Measurements from ENCODE around the gene CD74.

DNA sequence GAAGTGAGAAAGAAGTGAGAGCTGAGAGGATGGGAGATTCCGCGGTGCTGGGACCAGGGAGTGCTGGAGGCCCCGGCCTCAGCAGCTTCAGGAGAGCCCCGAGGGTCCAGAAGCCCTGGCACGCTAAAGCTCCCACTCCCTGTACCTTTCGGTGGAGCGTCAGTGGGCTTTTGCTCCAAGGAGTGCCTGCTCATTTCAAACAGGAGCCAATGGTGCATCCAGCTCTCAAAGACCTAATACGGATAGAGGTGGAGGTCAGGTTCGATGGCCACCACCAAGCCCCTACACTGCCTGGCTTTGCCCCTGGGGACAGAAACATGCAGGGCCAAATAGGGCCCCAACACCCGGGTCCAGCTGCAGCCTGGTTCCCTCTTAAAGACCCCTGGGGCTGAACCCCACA lies 8.2 kb downstream of the CD74 start:
- TF ChIP-seq EZH2 (IDR thresholded peaks at IDR 0.05; ENCODE audit: low read length, missing control alignments) = no peak
- TF ChIP-seq, protein P1, sequence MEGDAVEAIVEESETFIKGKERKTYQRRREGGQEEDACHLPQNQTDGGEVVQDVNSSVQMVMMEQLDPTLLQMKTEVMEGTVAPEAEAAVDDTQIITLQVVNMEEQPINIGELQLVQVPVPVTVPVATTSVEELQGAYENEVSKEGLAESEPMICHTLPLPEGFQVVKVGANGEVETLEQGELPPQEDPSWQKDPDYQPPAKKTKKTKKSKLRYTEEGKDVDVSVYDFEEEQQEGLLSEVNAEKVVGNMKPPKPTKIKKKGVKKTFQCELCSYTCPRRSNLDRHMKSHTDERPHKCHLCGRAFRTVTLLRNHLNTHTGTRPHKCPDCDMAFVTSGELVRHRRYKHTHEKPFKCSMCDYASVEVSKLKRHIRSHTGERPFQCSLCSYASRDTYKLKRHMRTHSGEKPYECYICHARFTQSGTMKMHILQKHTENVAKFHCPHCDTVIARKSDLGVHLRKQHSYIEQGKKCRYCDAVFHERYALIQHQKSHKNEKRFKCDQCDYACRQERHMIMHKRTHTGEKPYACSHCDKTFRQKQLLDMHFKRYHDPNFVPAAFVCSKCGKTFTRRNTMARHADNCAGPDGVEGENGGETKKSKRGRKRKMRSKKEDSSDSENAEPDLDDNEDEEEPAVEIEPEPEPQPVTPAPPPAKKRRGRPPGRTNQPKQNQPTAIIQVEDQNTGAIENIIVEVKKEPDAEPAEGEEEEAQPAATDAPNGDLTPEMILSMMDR (conservative IDR thresholded peaks at IDR 0.05 in 1 of 2, IDR thresholded peaks at IDR 0.05 in 1 of 2; ENCODE audit: low read depth in 1 of 2, low read length in 2 of 2) = no peak

Measured in fibroblast of lung (primary cell).